Heart left ventricle (tissue), 16 donors: Measurements from ENCODE around the gene APH1A. TPM values are rescaled to one million over a fixed set of nuclear protein-coding genes. Genes with fewer than 3 reads are reported as not detected.
"Not testable (repeated sequence)": the region's sequence is repeated elsewhere in the genome, so short reads cannot be mapped to it uniquely, and the experiment has no call there.

Source experiments
- ATAC-seq, 4 donors: fragments of 200-7000 bp; cut with Tn5 transposase; one replicate each; pipeline ENCODE4 v1.9.1; 2020 to 2022; ENCODE audit warnings: moderate library complexity in 4 of 4, mild to moderate bottlenecking in 3 of 4, moderate number of reproducible peaks in 1 of 4
- DNase-seq, 5 donors: peaks; one replicate each; pipeline ENCODE4 v3.0.0-alpha.2; 2020
- H3K27ac ChIP-seq, 12 donors: fragments of 200-600 bp; sonication (generic) in 4 of 12; one replicate each; pipeline versions ENCODE4 v1.5.0 to v1.8.0; 2016 to 2022; ENCODE audit warnings: mild to moderate bottlenecking in 2 of 12
- H3K27me3 ChIP-seq, 9 donors: fragments of 200-600 bp; sonication (generic) in 2 of 9; one replicate each; pipeline versions ENCODE4 v1.5.1 to v1.8.0; 2016 to 2022; ENCODE audit warnings: mild to moderate bottlenecking in 3 of 9
- H3K36me3 ChIP-seq, 9 donors: fragments of 200-600 bp; sonication (generic) in 2 of 9; one replicate each; pipeline versions ENCODE4 v1.5.0 to v1.8.0; 2018 to 2022; ENCODE audit warnings: mild to moderate bottlenecking in 2 of 9
- H3K4me1 ChIP-seq, 12 donors: fragments of 200-600 bp; sonication (generic) in 4 of 12; one replicate each; pipeline versions ENCODE4 v1.5.0 to v1.8.0; 2016 to 2022; ENCODE audit warnings: mild to moderate bottlenecking in 3 of 12
- H3K4me3 ChIP-seq, 12 donors: fragments of 200-600 bp; sonication (generic) in 4 of 12; one replicate each; pipeline versions ENCODE4 v1.5.0 to v1.8.0; 2017 to 2022; ENCODE audit warnings: mild to moderate bottlenecking in 9 of 12, moderate library complexity in 4 of 12
- H3K9me3 ChIP-seq, 12 donors: fragments of 200-600 bp; sonication (generic) in 4 of 12; one replicate each; pipeline versions ENCODE4 v1.5.0 to v1.8.0; 2016 to 2022; ENCODE audit warnings: mild to moderate bottlenecking in 1 of 12
- POLR2A ChIP-seq, 2 donors: fragments of 450-650 bp; IDR thresholded peaks; one replicate each; pipeline ENCODE4 v1.6.1; 2017; ENCODE audit warnings: antibody characterized with exemption in 2 of 2, mild to moderate bottlenecking in 2 of 2, moderate library complexity in 2 of 2
- WGBS, 4 donors: extraction: QIAGEN DNeasy Blood & Tissue Kit in 2 of 4; methylation state at CpG; one replicate each; pipeline versions ENCODE4 v1.1.5 to v1.1.7; 2013 to 2018; 5-methylcytosine and 5-hydroxymethylcytosine counted together
- intact Hi-C, 10 donors: fragments of 100-400 bp; cut with DNase I; formaldehyde crosslinking; loops; one replicate each; pipeline versions ENCODE4 v1.11.1 to v1.14.2; 2022
- polyA plus RNA-seq, 2 donors: library from polyadenylated mRNA; stranded (reverse); fragments of 200-250 nt; gene quantifications; one replicate each; pipeline ENCODE4 v1.2.3, GENCODE V29; 2013
- total RNA-seq, 9 donors: library from RNA; depleted of rRNA in 2 of 9; stranded (reverse); fragments of >200 nt in 2 of 9; fragmentation: NEBNext Ultra II Directional in 3 of 9; extraction: Animal tissue kit (Norgen Biotek cat#: 25700) in 3 of 9; gene quantifications; one replicate each; pipeline versions ENCODE4 v1.1.0 to v1.2.4, GENCODE V29; 2016 to 2023
- TF ChIP-seq, protein P1 (sequence below), 12 donors: fragments of 200-600 bp; sonication (generic) in 4 of 12; IDR thresholded peaks; one replicate each; pipeline versions ENCODE4 v1.5.0 to v1.8.0; 2018 to 2022; ENCODE audit warnings: antibody characterized with exemption in 12 of 12, mild to moderate bottlenecking in 5 of 12
- donor health status: ischemic (EF 13 %, LVEDD 7.1; RV severe dilation, severe dysfunction).
- donor health status: healthy with polysubstance abuse.
- donor health status: DM: no; HTN: yes; CAD: no.
- donor health status: DM: no; HTN: no; CAD: no.
- donor health status: ischemic (EF 25% LVEDD 6.9; RV normal size, moderate dysfunction).
- donor health status: ischemic (EF 25% LVEDD 5.7; RV mildly dilated, moderate dysfunction).
- donor health status: healthy.
- donor health status: DM: yes; HTN: yes; CAD: no.
- donor health status: ischemic (EF 35%, LVEDD 5.7; RV mildly dilated, moderate dysfunction).
- donor health status: nonischemic (EF 11% LVEDD 7.7; RV severe dilation, severe dysfunction).
- donor health status: DM: yes; HTN: yes; CAD: no.
- donor health status: PGD.
- donor health status: ischemic (EF 29% LVEDD 5.4; RV normal size, mild dysfunction).
- donor health status: nonischemic (EF 23%, LVEDD 6.1; RV moderate dilation, normal function).

Gene APH1A
- total and polyA plus RNA-seq, 11 donors = 50.1 to 102 (median 59.8) TPM

GRCh38 chr1:150221552-150221951 lies 47.3 kb downstream of the APH1A start:
- H3K36me3 ChIP-seq = peaks cover 0 to 75% (median 66%) of the 10 kb centered on the region in 9 donors

DNA sequence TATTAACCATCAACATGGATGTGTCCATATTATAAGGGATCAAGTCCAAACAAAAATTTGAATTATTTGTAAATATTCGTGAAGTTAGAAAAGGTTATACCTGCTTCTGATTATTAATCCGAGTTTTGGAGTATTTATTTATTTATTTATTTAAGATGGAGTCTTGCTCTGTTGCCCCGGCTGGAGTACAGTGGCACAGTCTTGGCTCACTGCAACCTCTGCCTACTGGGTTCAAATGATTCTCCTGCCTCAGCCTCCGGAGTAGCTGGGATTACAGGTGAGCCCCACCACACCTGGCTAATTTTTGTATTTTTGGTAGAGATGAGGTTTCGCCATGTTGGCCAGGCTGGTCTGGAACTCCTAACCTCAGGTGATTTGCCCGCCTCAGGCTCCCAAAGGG lies 53.0 kb downstream of the APH1A start:
- H3K4me3 ChIP-seq, intact Hi-C loops, H3K27ac ChIP-seq, H3K9me3 ChIP-seq, DNase-seq, H3K27me3 ChIP-seq, ATAC-seq: not testable (repeated sequence)
- Histone ChIP-seq H3K4me1 (peaks cover 0 to 15% (median 4%) of the 10 kb centered on the region in 12 donors), H3K36me3 (peaks cover 0 to 28% (median 21%) of the 10 kb centered on the region in 9 donors)
- WGBS, 4 donors = 92 to 96% (median 94%) methylated on average over 6 of the region's 6 CpGs

More at GRCh38 chr1:150221552-150221951, 47.3 kb downstream of the APH1A start:
- TF ChIP-seq, protein P1, sequence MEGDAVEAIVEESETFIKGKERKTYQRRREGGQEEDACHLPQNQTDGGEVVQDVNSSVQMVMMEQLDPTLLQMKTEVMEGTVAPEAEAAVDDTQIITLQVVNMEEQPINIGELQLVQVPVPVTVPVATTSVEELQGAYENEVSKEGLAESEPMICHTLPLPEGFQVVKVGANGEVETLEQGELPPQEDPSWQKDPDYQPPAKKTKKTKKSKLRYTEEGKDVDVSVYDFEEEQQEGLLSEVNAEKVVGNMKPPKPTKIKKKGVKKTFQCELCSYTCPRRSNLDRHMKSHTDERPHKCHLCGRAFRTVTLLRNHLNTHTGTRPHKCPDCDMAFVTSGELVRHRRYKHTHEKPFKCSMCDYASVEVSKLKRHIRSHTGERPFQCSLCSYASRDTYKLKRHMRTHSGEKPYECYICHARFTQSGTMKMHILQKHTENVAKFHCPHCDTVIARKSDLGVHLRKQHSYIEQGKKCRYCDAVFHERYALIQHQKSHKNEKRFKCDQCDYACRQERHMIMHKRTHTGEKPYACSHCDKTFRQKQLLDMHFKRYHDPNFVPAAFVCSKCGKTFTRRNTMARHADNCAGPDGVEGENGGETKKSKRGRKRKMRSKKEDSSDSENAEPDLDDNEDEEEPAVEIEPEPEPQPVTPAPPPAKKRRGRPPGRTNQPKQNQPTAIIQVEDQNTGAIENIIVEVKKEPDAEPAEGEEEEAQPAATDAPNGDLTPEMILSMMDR (IDR thresholded peaks at IDR 0.05) = peak in 11 of 12 donors; percentile 27 to 54 (median 39)
- no peak for TF ChIP-seq POLR2A (IDR thresholded peaks at IDR 0.05)
- ATAC-seq (no peak), DNase-seq (no peak)
- no peak overlapping the region for H3K27ac ChIP-seq
- H3K4me1 ChIP-seq = no peaks in the 10 kb centered on the region
- H3K4me3 ChIP-seq = no peak overlapping the region
- no peaks in the 10 kb centered on the region for H3K27me3 ChIP-seq
- WGBS, 4 donors = 90 to 97% (median 93%) methylated on average over 2 of the region's 2 CpGs
- no peaks in the 10 kb centered on the region for H3K9me3 ChIP-seq
- intact Hi-C loops = loop anchor here in 1 of 10 donors (10.0 kb wide), 1 partner anchor 933 kb away; the partner anchor contains the start of gene TNFAIP8L2

Other genes starting within 250 kb of the APH1A start
- gene VPS45, start 201.2 kb downstream of the APH1A start, total RNA-seq = 10 to 100 TPM; 39.1 to 67.7 (median 49.5) TPM
- 10 to 100 TPM; 30.4 to 36.3 TPM for gene VPS45, start 201.2 kb downstream of the APH1A start, polyA plus RNA-seq
- 100 to 1,000 TPM in 2 of 9 donors, 10 to 100 TPM in 7; 46.8 to 152 (median 67.6) TPM for gene PLEKHO1, start 119.1 kb downstream of the APH1A start, total RNA-seq
- gene PLEKHO1, start 119.1 kb downstream of the APH1A start, polyA plus RNA-seq = 100 to 1,000 TPM; 184 to 200 TPM
- gene ANP32E, start 32.9 kb downstream of the APH1A start, total RNA-seq = 10 to 100 TPM; 12.6 to 59.9 (median 33.6) TPM
- gene ANP32E, start 32.9 kb downstream of the APH1A start, polyA plus RNA-seq = 10 to 100 TPM; 25.3 to 43.6 TPM
- gene CA14, start 11.2 kb downstream of the APH1A start, total RNA-seq = 10 to 100 TPM in 1 of 9 donors, 1 to 10 TPM in 7, under 1 TPM in 1; 0.56 to 16.5 (median 4.2) TPM
- gene CA14, start 11.2 kb downstream of the APH1A start, polyA plus RNA-seq = 10 to 100 TPM in 1 of 2 donors, 1 to 10 TPM in 1; 3.1 to 22.2 TPM
- gene C1orf54, start 3.8 kb upstream of the APH1A start, total RNA-seq = 10 to 100 TPM in 6 of 9 donors, 1 to 10 TPM in 3; 5.0 to 30.5 (median 10.7) TPM
- gene C1orf54, start 3.8 kb upstream of the APH1A start, polyA plus RNA-seq = 10 to 100 TPM; 18.5 to 20.9 TPM
- 10 to 100 TPM in 4 of 9 donors, 1 to 10 TPM in 5; 2.3 to 23.9 (median 7.1) TPM for gene CIART, start 13.5 kb upstream of the APH1A start, total RNA-seq
- gene CIART, start 13.5 kb upstream of the APH1A start, polyA plus RNA-seq = 10 to 100 TPM in 1 of 2 donors, 1 to 10 TPM in 1; 4.1 to 15.0 TPM
- gene MRPS21, start 24.8 kb upstream of the APH1A start, total RNA-seq = 10 to 100 TPM; 44.5 to 77.2 (median 61.0) TPM
- 100 to 1,000 TPM in 1 of 2 donors, 10 to 100 TPM in 1; 64.2 to 139 TPM for gene MRPS21, start 24.8 kb upstream of the APH1A start, polyA plus RNA-seq
- 10 to 100 TPM; 12.4 to 28.1 (median 19.5) TPM for gene PRPF3, start 52.5 kb upstream of the APH1A start, total RNA-seq
- 10 to 100 TPM; 17.8 to 19.5 TPM for gene PRPF3, start 52.5 kb upstream of the APH1A start, polyA plus RNA-seq
- 10 to 100 TPM; 19.4 to 33.4 (median 25.3) TPM for gene RPRD2, start 95.1 kb upstream of the APH1A start, total RNA-seq
- gene RPRD2, start 95.1 kb upstream of the APH1A start, polyA plus RNA-seq = 1 to 10 TPM; 6.4 to 8.6 TPM
- 10 to 100 TPM; 21.9 to 46.5 (median 28.9) TPM for gene TARS2, start 218.4 kb upstream of the APH1A start, total RNA-seq
- 10 to 100 TPM; 23.6 to 29.0 TPM for gene TARS2, start 218.4 kb upstream of the APH1A start, polyA plus RNA-seq
- 10 to 100 TPM; 10.9 to 35.3 (median 15.4) TPM for gene ECM1, start 239.1 kb upstream of the APH1A start, total RNA-seq
- gene ECM1, start 239.1 kb upstream of the APH1A start, polyA plus RNA-seq = 10 to 100 TPM; 11.3 to 15.6 TPM
- under 1 TPM in 2 of 9 donors, not detected in 7; 0.51 to 0.96 TPM for gene FALEC, start 246.7 kb upstream of the APH1A start, total RNA-seq
- gene FALEC, start 246.7 kb upstream of the APH1A start, polyA plus RNA-seq = under 1 TPM; 0.18 to 0.46 TPM